Measurements from ENCODE around the gene MAPK6.

The MAPK6 gene

DNA sequence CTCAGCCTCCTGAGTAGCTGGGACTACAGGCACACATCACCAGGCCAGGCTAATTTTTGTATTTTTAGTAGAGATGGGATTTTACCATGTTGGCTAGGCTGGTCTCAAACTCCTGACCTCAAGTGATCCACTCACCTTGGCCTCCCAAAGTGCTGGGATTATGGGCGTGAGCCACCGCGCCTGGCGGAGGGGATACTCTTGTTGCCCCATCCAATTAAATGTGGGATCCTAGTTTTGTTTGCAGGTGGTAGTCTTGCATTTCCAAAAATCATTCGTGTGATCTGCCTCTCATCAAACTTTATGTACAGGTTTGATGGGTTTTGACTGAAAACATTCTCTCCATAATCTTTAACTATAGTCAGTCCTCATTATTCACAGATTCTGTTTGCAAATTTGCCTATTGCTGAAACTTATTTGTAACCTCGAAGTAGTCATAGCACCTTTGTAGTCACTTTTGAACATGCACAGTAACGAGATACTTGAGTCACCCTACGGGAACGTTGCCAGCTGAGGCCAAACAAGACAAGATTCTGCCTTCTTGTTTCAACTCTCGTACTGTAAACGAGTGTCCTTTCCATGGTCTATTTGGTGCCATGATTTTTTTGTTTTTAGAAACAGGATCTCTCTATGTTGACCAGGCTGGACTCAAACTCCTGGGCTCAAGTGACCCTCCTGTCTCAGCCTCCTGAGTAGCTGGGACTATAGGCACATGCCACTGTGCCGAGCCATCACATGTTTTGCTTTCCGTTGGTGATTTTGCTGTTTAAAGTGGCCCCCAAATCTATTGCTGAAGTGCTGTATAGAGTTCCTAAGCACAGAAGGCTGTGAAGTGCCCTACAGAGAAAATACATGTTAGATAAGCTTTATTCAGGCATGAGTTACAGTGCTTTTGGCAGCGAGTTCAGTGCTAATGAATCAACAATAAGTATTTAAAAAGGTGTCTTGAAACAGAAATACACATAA lies 8.1 kb upstream of the MAPK6 start:
- DNase-seq (peak; percentile 61), ATAC-seq (peak; percentile 11)

DNA sequence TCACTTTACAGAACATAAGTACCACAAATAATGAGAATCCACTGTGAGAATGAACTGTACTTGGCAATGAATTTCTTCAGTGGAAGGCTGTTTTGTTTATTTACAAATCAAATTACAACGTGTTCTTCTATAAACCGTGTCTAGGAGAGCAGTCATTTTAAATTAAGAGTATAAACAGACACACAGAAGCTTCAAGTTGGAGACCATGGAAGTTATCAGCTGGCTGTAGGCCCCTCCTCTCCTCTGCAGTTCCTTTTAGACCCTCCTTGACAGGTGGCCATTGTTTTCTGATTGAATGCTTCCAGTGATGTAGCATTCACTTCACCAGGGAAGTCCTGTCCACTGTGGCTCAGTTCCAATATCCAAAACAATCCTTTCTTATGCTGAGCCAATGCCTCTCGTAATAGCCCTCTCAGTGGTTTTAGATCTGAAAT lies 7.3 kb upstream of the MAPK6 start:
- no peak for ATAC-seq
- no peak for DNase-seq

DNA sequence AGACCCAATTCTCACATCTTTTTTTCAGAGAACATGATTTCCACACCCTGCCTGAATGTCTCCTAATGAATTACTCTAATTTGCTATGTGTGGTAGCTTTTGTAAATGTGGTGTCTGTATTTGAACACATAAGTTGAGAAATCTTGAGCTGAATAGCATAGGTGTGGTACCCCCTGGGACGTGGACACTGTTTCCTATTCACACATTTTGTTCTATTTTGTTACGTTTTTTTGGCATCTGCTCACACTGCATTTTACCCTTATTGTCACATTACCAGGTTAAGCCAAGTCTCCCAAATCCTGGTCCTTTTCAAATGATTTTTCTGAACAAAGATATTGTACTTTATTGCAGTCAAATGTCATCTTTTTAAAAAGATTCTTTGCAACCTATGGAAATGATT lies 6.8 kb upstream of the MAPK6 start:
- no peak for ATAC-seq

DNA sequence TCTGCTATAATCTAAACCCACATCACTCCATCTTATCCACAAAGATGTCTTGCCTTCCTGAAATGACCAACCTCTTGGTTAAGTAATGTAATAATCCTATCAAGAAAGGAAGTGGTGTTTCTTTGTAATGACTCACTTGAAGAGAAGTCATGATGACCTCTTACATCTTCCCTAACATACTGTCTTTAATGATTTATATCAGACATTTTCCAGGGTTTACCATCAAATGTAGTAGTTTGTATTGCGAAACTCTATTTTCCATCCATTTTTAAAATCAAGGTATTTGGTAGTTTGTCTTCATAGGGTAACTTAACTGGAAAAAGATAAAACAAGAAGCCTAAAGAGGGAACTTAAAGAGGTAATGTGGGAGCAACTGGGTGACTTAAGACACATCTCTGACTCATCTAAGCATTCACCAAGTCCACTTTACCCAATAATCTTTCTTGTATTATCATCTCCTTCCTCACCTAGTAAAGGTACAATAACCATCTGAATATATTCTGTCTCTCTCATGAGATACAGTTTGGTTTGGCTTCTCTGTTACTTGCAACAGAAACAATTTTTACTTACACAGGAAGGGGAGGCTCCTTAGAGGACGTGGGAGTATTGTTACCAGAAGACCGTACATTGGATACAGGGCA lies 5.7 kb upstream of the MAPK6 start:
- no peak for DNase-seq
- ATAC-seq = peak; percentile 89

More for the DNA sequence above, 6.8 kb upstream of the MAPK6 start:
- no peak for DNase-seq

DNA sequence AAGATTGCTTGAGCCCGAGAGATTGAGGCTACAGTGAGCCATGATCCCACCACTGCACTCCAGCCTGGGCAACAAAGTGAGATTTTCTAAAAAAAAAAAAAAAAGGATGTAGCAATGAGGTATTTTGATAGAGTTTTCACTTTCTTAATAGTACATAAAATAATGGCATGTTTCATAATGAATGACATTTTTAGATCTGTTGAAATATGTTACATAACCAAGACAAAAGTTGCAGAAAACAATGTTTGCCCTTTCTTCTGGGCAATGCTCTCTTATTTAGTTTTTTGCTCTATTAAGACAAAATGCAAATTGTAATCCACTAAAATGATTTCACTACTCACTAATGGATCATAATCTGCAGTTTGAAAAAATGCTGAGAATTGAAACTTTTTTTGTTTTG lies 4.4 kb upstream of the MAPK6 start:
- DNase-seq (no peak), ATAC-seq (no peak)

DNA sequence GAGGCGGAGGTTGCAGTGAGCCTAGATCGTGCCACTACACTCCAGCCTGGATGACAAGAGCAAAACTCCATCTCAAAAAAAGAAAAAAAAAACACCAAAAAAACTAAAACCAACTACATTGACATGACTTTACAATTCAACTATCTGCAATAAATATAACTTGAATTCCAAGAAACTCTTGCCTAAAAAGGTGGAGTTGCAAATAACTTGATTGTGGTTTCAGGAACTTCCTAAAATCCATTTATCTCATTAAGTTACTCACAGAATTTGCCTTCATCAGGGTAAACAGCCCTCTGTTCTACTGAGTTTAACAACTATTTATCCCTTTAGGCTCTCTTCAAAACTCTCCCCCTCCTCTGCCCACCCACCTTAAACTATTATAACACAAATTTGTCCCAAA lies 2.7 kb upstream of the MAPK6 start:
- DNase-seq = no peak
- ATAC-seq = no peak

DNA sequence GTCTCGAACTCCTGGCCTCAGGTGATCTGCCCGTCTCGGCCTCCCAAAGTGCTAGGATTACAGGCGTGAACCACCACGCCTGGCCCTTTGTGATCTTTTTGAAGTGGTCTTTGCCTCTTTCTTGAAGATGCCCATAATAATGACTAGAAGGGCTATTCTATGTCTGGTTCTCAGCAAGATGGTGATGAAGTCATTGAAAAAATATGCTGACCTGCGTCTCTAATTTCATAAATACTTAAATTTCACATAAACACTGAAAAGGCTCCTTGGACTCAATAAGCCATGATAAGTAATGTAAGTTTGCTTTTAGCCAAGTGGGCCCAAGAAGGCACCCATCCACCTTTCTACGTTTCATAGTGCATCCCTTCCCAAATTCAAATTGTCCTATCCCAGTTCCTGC lies 775 bp upstream of the MAPK6 start:
- ATAC-seq (no peak), DNase-seq (no peak)

DNA sequence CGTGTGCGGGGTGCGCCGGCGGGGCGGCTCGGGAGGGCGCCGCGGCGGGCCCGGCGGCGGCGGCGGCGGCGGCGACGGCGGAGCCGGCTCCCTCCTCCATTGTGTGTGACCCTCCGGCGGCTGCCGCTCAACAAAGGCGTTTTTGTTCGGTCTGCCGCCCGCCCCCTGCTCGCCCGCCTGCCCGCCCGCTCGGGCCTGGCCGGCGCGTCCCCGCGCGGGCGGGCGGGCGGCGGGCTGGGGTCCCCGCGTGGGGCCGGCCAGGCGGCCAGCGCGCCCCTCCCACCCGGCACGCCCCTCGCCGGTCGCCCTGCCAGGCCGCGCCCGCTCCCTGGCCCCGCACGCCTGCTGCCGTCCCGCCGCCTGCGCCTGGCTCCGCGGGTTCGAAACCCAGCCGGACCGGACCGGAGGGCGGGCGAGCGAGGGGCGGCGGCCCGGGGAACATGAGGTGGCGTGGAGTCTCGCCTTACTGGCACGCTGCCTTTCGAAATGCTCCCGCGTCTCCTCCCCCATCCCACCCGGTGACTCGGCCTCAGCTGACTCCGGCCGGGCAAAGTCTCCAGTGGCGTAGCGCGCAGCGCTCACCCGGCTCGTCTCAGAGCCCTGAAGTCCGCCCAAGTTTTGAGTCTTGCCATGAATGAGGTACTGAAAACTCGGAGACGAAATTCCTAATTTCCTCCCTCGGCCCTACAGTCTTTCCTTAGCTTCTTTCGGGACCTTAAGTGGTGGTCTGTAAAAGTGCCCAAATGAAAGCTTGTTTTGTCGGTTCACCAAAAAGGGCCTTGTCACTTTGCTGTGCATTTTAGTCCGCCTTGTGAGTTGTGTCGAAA lies 588 bp downstream of the MAPK6 start:
- peak; percentile 68 for ATAC-seq
- peak; percentile 73 for DNase-seq

DNA sequence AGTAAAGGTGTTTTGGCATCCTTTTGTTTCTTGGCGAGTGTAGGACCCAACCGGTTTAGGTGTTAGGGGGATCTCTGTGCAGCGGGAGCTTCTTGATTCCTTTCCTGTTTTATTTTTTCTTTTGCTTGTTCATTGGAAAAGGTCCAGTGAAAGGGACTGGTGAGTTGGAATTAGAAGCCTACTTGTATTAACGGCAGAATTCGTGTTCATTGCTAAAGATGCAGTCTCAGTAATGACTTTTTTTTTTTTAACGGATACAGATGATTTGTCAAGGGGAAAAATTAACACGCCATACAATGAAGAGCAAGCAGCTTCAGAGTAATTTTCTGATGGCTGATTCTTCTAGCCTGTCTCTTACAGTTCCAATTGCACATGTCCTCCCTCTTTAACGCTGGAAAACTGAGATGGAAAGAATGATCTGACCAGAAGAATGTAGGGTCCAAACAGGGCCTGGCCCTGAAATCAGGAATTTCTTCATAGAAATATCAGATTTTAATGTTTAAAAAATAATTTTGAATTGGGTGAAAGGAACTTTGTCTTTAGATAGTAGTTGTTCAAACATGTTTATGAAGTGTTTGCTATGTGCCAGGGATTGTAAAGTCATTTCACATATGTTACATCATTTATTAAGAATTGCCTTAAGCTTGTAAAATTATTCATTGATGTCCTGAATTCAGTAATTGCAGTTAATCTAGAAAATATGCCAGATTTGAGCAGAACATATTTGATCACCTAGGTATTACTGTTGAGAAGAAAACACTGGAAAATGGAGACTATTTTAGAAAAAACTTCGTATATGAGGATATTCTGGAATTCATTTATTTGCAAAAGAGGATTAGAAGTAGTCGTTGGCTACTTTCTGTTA lies 1.4 kb downstream of the MAPK6 start:
- no peak for DNase-seq
- ATAC-seq = no peak

DNA sequence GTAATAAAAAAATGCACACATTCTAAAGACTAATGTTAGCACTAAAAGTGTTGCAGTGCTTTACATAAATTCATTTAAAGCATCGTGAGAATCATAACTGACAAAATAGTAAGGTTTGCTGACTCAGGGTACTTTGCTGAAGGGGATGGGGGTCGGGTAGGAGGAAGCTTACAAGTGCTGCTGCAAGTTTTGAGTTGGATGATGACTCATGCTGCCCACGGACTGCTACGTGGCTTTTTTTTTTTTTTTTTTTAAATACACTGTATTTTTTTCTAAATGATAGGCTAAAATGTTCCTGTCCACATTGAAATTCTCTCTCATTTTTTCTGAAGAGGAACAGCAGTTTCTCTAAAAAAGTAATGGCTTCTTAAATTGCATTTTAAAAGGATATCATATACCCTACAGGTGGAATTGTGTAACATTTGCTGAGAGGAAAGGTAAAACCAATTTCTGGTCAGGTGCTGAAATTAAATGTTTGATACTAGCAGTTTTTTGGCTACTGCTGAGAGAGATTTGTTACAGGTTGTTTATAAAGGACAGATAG lies 2.2 kb downstream of the MAPK6 start:
- peak; percentile 58 for ATAC-seq

DNA sequence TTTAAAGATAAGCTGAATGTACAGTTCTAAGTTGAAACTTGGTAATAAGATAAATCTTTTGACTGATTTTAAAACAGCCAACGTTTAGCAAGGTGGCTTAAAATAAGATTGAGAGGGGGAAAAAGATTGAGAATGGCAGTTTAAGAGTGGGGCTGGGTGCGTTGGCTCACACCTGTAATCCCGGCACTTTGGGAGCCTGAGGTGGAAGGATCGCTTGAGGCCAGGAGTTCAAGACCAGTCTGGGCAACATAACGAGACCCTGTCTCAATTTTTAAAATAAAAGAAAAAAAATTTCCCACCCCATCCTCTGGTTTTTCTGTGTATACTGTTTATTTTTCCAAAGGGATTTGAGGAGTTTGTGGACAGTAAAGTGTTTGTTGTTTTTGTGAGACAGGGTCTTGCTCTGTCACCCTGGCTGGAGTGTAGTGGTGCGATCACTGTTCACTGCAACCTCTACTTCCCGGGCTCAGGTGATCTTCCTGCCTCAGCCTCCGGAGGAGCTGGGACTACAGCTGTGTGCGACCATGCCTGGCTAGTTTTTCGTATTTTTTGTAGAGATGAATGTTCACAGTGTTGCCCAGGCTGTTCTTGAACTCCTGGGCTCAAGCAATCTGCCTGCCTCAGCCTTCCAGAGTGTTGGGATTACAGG lies 3.0 kb downstream of the MAPK6 start:
- ATAC-seq (no peak), DNase-seq (no peak)

More for the DNA sequence above, 2.2 kb downstream of the MAPK6 start:
- DNase-seq = peak; percentile 65

DNA sequence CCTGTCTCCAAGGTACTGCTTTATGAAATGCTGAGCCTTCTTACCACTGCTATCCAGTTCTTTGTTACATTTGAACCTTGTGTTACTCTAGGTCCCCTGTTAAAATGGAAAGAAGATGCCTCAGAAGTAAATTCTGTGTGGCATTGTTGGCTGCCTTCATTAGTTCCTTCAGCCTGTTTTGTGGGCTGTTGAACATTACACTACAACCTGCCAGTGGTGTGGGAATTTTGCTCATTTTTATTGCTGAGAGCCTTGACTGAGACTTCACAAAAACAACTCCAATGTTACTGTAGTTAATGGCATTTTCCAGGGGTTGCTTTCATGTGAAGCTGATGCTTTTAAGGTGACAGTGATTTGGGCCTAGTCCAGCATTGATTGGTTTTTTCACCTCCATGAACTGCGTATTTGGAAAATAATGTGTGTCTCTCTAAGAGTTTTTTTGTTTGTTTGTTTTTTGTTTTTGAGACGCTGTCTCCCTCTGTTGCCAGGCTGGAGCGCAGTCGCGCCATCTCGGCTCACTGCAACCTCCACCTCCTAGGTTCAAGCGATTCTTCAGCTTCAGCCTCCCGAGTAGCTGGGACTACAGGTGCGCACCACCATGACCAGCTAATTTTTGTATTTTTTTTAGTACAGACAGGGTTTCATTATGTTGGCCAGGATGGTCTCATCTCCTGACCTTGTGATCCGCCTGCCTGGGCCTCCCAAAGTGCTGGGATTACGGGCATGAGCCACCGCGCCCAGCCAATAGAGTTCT lies 4.3 kb downstream of the MAPK6 start:
- ATAC-seq (no peak), DNase-seq (no peak)

DNA sequence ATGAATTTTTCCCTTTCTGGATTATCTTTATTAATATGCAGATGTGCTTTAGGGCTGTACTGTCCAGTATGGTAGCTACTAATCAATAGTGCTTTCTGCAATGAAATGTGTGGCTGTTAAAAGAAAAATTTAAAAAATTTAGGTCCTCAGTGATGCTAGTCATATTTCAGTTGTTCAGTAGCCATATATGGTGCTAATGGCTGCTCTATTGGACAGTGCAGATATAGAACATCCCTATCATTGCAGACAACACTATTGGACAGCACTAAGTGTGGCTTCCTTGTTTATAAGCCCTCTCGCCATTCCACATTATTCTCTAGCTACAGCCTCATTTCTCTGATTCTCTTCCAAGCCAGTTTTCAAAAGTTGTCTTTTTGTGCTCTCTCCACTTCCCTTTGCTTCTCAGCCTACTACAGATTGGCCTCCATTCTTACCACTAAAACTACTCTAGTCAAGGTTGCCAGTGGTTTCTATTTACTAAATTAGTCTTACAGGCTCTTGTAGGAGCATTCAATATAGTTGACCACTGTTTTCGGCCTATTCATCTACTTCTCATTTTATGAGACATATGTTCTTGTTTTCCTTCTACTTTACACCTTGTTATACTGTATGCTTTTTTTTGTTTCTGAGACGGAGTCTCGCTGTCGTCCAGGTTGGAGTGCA lies 9.5 kb downstream of the MAPK6 start:
- ATAC-seq = no peak
- no peak for DNase-seq

DNA sequence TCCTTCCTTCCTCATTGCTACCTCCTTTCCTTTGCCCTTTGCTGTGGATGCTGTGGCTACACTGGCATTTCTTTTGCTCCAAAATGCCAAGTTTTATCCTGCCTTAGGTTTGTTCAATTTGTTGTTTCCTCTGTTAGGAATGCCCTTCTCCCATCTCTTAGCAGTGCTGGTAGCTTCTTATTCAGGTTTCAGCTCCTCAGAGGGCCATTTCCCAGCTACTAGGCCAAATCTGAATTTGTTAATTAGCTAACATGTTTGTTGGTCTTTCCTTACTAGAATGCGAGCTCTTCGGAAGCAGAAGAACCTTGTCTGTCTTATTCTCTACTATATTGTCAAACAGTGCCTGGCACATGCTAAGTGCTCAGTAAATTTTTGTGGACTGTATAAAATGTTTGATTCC lies 11.0 kb downstream of the MAPK6 start:
- DNase-seq (no peak), ATAC-seq (no peak)

DNA sequence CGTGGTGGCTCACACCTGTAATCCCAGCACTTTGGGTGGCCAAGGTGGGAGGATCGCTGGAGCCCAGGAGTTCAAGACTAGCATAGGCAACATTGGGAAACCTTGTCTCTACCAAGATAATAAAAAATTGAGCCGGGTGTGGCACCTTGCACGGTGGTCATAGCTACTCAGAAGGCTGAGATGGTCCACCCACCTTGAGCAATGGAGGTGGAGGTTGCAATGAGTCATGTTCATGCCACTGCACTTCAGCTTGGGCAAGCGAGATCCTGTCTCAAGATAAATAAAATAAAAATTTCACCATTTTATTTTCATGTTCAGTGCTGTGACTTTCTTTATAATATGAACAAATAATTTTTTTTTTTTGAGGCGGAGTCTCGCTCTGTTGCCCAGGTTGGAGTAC lies 12.5 kb downstream of the MAPK6 start:
- ATAC-seq (no peak), DNase-seq (no peak)

DNA sequence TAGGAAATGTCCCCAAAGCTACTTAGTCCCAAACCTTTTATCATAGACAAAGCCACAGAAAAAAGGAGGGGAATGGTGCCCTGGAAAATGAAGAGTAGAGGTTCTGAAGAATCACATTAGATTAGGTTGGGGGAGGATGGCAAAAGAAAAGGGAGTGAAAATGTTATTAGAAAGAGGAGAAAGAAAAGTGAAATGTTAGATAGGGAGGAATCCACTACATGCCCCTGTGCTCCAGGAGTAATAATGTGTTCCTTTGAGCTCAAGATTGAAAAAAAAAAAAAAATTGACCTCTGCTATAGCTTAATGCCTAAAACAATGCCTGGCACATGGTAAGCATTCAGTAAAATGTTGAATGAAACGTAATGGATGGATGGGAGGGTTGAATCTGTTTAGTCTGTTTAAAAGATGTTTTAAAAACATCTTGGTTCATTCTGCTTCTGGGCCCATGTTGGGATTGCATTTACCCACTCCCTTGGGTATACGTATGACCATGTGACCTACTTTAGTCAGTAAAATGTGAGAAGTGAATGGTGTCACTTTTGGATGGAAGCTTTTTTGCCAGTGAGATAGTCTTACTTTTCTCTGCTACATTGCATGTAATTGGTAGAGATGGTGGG lies 19.0 kb downstream of the MAPK6 start:
- no peak for ATAC-seq
- DNase-seq = no peak

DNA sequence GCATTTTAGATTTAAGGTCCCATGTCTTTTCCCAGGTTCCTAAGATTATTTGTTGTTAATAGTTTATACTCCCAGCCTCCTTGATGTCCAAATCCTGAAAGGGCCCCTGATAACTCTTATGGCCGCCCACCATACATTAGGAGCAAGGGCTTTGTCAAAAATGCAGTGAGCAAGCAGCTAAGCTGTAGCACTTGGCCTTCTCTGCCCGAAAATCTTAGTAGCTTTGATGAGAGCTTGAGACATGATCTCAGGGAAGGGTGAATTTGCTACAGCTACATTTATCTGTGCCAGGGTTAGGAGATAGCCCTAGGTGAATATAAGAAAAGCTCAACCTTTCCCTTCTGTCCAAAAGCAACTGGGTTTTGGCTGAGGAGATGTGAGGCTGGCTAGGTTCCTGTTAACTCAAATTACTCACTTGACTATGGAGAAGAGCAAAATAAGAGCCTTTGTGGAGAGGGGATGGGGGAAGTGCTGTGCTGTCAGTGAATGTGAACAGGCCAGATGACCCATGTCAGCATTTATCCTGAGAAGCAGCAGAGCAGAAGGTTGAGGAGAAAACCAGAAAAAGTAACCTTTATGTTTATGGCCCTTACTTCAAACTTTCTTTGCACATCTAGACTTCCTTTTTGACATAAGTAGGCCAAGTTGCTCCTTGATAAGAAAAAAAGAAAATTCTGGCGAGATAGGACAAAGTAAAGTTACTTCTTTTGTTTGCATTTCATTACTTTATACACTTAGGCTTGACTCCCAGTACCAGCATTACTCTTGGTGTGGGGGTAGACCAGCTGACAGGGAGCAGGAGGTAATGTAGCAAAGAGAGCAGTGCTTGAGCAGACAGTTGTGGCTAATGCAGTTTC lies 21.1 kb downstream of the MAPK6 start:
- no peak for ATAC-seq
- DNase-seq = no peak
